ENCODE measurements around the gene DSG2. TPM values are rescaled to one million over a fixed set of nuclear protein-coding genes. Genes with fewer than 3 reads are reported as not detected.

DSG2 gene
- total RNA-seq, 4 donors from 2014 or later = 1.2 to 6.2 (median 2.9) TPM

- H3K27ac ChIP-seq (replicated peaks in 1 of 4) = no peak overlapping the region
- intact Hi-C loops (cut with DNase I) = no loop called here
- TF ChIP-seq POLR2AphosphoS5 (IDR thresholded peaks at IDR 0.05) (no peak), POLR2A (IDR thresholded peaks at IDR 0.05; ENCODE audit: low read depth) (no peak), EP300 (IDR thresholded peaks at IDR 0.05) (no peak)
- TF ChIP-seq, protein P1, sequence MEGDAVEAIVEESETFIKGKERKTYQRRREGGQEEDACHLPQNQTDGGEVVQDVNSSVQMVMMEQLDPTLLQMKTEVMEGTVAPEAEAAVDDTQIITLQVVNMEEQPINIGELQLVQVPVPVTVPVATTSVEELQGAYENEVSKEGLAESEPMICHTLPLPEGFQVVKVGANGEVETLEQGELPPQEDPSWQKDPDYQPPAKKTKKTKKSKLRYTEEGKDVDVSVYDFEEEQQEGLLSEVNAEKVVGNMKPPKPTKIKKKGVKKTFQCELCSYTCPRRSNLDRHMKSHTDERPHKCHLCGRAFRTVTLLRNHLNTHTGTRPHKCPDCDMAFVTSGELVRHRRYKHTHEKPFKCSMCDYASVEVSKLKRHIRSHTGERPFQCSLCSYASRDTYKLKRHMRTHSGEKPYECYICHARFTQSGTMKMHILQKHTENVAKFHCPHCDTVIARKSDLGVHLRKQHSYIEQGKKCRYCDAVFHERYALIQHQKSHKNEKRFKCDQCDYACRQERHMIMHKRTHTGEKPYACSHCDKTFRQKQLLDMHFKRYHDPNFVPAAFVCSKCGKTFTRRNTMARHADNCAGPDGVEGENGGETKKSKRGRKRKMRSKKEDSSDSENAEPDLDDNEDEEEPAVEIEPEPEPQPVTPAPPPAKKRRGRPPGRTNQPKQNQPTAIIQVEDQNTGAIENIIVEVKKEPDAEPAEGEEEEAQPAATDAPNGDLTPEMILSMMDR (IDR thresholded peaks at IDR 0.05) = no peak
- no peaks in the 10 kb centered on the region for H3K27me3 ChIP-seq
- H3K4me3 ChIP-seq = no peak overlapping the region
- peaks cover 0 to under 1% (median 0%) of the 10 kb centered on the region in 4 donors for H3K36me3 ChIP-seq
- DNase-seq (ENCODE audit: extremely low spot score) = peak; percentile 42
- peaks cover 0 to 5% (median 0%) of the 10 kb centered on the region in 4 donors for H3K4me1 ChIP-seq
- WGBS = 89% methylated on average over 3 of the region's 3 CpGs
- no peaks in the 10 kb centered on the region for H3K9me3 ChIP-seq
Measured at GRCh38 chr18:31551883-31552282, 53.9 kb downstream of the DSG2 start.

GRCh38 chr18:31553800-31554199 lies 55.8 kb downstream of the DSG2 start:
- DNase-seq (ENCODE audit: extremely low spot score) = peak; percentile 74
- no peak overlapping the region for H3K27ac ChIP-seq (replicated peaks in 1 of 4)
- TF ChIP-seq POLR2A (IDR thresholded peaks at IDR 0.05; ENCODE audit: low read depth) (no peak), POLR2AphosphoS5 (IDR thresholded peaks at IDR 0.05) (no peak), EP300 (IDR thresholded peaks at IDR 0.05) (no peak)
- TF ChIP-seq, protein P1 (IDR thresholded peaks at IDR 0.05) = no peak
- no peak overlapping the region for H3K4me3 ChIP-seq
- intact Hi-C loops (cut with DNase I) = no loop called here
- H3K9me3 ChIP-seq = no peaks in the 10 kb centered on the region
- H3K36me3 ChIP-seq = no peaks in the 10 kb centered on the region
- H3K27me3 ChIP-seq = no peaks in the 10 kb centered on the region
- peaks cover 0 to 5% (median 0%) of the 10 kb centered on the region in 4 donors for H3K4me1 ChIP-seq
- WGBS = 37% methylated on average over 6 of the region's 6 CpGs

DNA sequence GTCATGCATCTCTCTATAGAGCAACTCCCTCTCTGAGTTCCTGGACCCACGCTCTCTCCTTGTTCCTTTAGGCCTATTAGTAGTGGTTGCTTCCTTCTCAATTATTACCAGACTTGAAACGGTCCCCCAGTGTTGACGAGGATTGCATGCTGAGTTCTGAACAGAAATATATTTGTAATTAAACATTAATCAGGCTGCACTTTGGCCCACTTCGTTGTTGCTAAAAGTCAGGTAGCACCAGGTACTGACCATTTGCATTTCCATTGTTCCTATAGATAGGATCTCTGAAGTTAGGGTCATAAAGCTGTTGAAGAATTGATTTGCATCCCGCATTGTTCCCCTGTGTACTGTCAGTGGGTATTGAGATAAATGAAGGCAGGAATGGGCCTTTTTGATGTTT lies 56.8 kb downstream of the DSG2 start:
- H3K4me1 ChIP-seq = peaks cover 0 to 5% (median 0%) of the 10 kb centered on the region in 4 donors
- TF ChIP-seq POLR2AphosphoS5 (IDR thresholded peaks at IDR 0.05) (no peak), EP300 (IDR thresholded peaks at IDR 0.05) (no peak), POLR2A (IDR thresholded peaks at IDR 0.05; ENCODE audit: low read depth) (no peak)
- TF ChIP-seq, protein P1 (IDR thresholded peaks at IDR 0.05) = no peak

DNA sequence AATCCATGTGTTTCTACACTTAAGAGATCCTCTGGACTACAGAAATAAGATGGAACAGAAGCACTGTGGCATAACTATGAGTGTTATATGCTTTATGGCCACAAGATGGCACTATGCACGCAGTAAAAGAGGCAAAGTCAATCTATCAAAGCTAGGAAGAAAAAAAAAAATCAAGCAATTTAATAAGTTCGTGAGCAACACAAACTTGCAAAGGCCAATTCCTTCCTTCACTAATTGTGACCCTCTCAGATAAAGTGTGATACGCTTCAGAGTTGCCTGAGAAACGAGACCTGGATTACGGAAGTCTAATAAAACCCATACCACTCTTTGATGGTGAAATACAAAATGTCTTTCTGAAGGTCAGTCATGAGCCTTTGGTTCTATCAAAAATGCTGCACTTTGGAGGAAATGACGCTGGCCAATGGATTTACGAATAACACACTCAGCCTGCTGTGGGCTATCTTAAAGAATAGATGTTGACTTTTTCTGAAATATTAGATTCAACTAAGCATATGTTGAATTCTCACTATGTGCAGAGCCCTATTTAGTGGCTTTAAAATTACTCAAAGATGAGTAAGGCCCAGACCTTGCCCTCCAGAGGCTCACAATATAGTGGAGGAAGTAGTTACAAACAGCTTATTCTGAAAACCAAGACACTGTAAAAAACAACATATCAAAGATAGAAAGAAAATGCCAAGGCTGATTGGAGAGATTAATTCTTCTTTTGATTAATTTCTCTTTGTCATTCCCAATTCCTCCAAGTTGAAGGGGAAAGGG lies 58.2 kb downstream of the DSG2 start:
- WGBS = 18% methylated on average over 7 of the region's 7 CpGs
- DNase-seq (ENCODE audit: extremely low spot score) = no peak
- no peaks in the 10 kb centered on the region for H3K9me3 ChIP-seq
- TF ChIP-seq POLR2A (IDR thresholded peaks at IDR 0.05; ENCODE audit: low read depth) = no peak
- TF ChIP-seq, protein P1 (IDR thresholded peaks at IDR 0.05) = peak; percentile 72 to 79 (median 76)
- peaks cover 0 to 5% (median 0%) of the 10 kb centered on the region in 4 donors for H3K4me1 ChIP-seq
- H3K27ac ChIP-seq (replicated peaks in 1 of 4) = no peak overlapping the region
- H3K36me3 ChIP-seq = no peaks in the 10 kb centered on the region
- intact Hi-C loops (cut with DNase I) = loop anchor here (2.0 to 5.0 kb wide), 2 partner anchors 167 to 261 kb away; no protein-coding TSS in a partner anchor
- H3K27me3 ChIP-seq = no peaks in the 10 kb centered on the region
- no peak overlapping the region for H3K4me3 ChIP-seq

More for the DNA sequence above, 56.8 kb downstream of the DSG2 start:
- Histone ChIP-seq H3K4me3 (no peak overlapping the region), H3K36me3 (no peaks in the 10 kb centered on the region), H3K9me3 (no peaks in the 10 kb centered on the region), H3K27ac (replicated peaks in 1 of 4) (no peak overlapping the region), H3K27me3 (no peaks in the 10 kb centered on the region)
- peak; percentile 50 for DNase-seq (ENCODE audit: extremely low spot score)
- intact Hi-C loops (cut with DNase I) = loop anchor here (5.0 kb wide), 1 partner anchor 263 kb away; no protein-coding TSS in a partner anchor
- 74% methylated on average over 5 of the region's 5 CpGs for WGBS

Data from esophagus muscularis mucosa (tissue), 4 donors.